ENCODE data around the gene ANKIB1. TPM values are rescaled to one million over a fixed set of nuclear protein-coding genes. Genes with fewer than 3 reads are reported as not detected.

The ANKIB1 gene
- total RNA-seq, 1 experiment from 2014 or later: 49.6 TPM

GRCh38 chr7:92359801-92360200 is 114.0 kb downstream of the ANKIB1 start:
- Mint-ChIP-seq H3K27ac (ENCODE audit: unreplicated experiment) (no peak overlapping the region), H3K9me3 (ENCODE audit: low read depth, unreplicated experiment) (no peaks in the 10 kb centered on the region), H3K4me3 (ENCODE audit: low read depth, unreplicated experiment) (no peak overlapping the region), H3K27me3 (ENCODE audit: unreplicated experiment) (no peaks in the 10 kb centered on the region), H3K4me1 (ENCODE audit: low read depth, unreplicated experiment) (no peaks in the 10 kb centered on the region), H3K36me3 (ENCODE audit: insufficient read depth, unreplicated experiment) (no peaks in the 10 kb centered on the region)
- CTCF ChIA-PET: interaction anchor here (0.6 kb wide), 1 partner anchor 12 kb away, joined by 3 read pairs; no protein-coding TSS in a partner anchor
- no TSS peak for BruUV-seq (replicated peaks)
- intact Hi-C loops (cut with micrococcal nuclease; ENCODE audit: unreplicated experiment): no loop called here
- TF ChIP-seq CTCF (IDR thresholded peaks at IDR 0.05; ENCODE audit: unreplicated experiment): no peak
- no peak for DNase-seq

GRCh38 chr7:92360387-92360786 is 114.6 kb downstream of the ANKIB1 start:
- Mint-ChIP-seq H3K4me1 (ENCODE audit: low read depth, unreplicated experiment) (no peaks in the 10 kb centered on the region), H3K36me3 (ENCODE audit: insufficient read depth, unreplicated experiment) (no peaks in the 10 kb centered on the region), H3K27me3 (ENCODE audit: unreplicated experiment) (no peaks in the 10 kb centered on the region), H3K9me3 (ENCODE audit: low read depth, unreplicated experiment) (no peaks in the 10 kb centered on the region), H3K4me3 (ENCODE audit: low read depth, unreplicated experiment) (no peak overlapping the region), H3K27ac (ENCODE audit: unreplicated experiment) (no peak overlapping the region)
- CTCF ChIA-PET: interaction anchor here (0.7 kb wide), 1 partner anchor 262 kb away, joined by 3 read pairs; no protein-coding TSS in a partner anchor
- no TSS peak for BruUV-seq (replicated peaks)
- intact Hi-C loops (cut with micrococcal nuclease; ENCODE audit: unreplicated experiment): no loop called here
- no peak for DNase-seq
- TF ChIP-seq CTCF (IDR thresholded peaks at IDR 0.05; ENCODE audit: unreplicated experiment): no peak

GRCh38 chr7:92362131-92362530 is 116.4 kb downstream of the ANKIB1 start:
- H3K4me1 Mint-ChIP-seq (ENCODE audit: low read depth, unreplicated experiment): no peaks in the 10 kb centered on the region
- no peak for TF ChIP-seq CTCF (IDR thresholded peaks at IDR 0.05; ENCODE audit: unreplicated experiment)
- H3K27ac Mint-ChIP-seq (ENCODE audit: unreplicated experiment): no peak overlapping the region
- intact Hi-C loops (cut with micrococcal nuclease; ENCODE audit: unreplicated experiment): no loop called here
- H3K27me3 Mint-ChIP-seq (ENCODE audit: unreplicated experiment): no peaks in the 10 kb centered on the region
- H3K9me3 Mint-ChIP-seq (ENCODE audit: low read depth, unreplicated experiment): no peaks in the 10 kb centered on the region
- DNase-seq: no peak
- BruUV-seq (replicated peaks): no TSS peak
- CTCF ChIA-PET: no interaction called here
- no peaks in the 10 kb centered on the region for H3K36me3 Mint-ChIP-seq (ENCODE audit: insufficient read depth, unreplicated experiment)
- H3K4me3 Mint-ChIP-seq (ENCODE audit: low read depth, unreplicated experiment): no peak overlapping the region

- intact Hi-C loops (cut with micrococcal nuclease; ENCODE audit: unreplicated experiment): no loop called here
- Mint-ChIP-seq H3K27me3 (ENCODE audit: unreplicated experiment) (no peaks in the 10 kb centered on the region), H3K9me3 (ENCODE audit: low read depth, unreplicated experiment) (no peaks in the 10 kb centered on the region), H3K36me3 (ENCODE audit: insufficient read depth, unreplicated experiment) (no peaks in the 10 kb centered on the region), H3K4me1 (ENCODE audit: low read depth, unreplicated experiment) (no peaks in the 10 kb centered on the region), H3K4me3 (ENCODE audit: low read depth, unreplicated experiment) (no peak overlapping the region), H3K27ac (ENCODE audit: unreplicated experiment) (no peak overlapping the region)
- BruUV-seq (replicated peaks): no TSS peak
- DNase-seq: no peak
- no peak for TF ChIP-seq CTCF (IDR thresholded peaks at IDR 0.05; ENCODE audit: unreplicated experiment)
- CTCF ChIA-PET: no interaction called here
Measured at GRCh38 chr7:92366730-92367129, 121.0 kb downstream of the ANKIB1 start.
